ENCODE data around the gene BRD1.

- TF ChIP-seq CTCF (IDR thresholded peaks at IDR 0.05) (no peak), POLR2A (IDR thresholded peaks at IDR 0.05) (no peak), POLR2AphosphoS5 (IDR thresholded peaks at IDR 0.05) (no peak), EP300 (IDR thresholded peaks at IDR 0.05) (no peak)
Measured at GRCh38 chr22:49785046-49785521, 42.6 kb downstream of the BRD1 start.

All from sigmoid colon (tissue), 4 donors.